ENCODE data around the gene TIGD3. TPM values are rescaled to one million over a fixed set of nuclear protein-coding genes. Genes with fewer than 3 reads are reported as not detected.

TIGD3 gene
- total and polyA plus RNA-seq, 2 of the 13 experiments (the other 11 are each of a cell fraction or from before 2014, with no cell fraction given), result 0.49 to 4.9 TPM

GRCh38 chr11:65305501-65306268 is 48.9 kb upstream of the TIGD3 start (continued):
- TF ChIP-seq TRAFD1 (CRISPR knock-in tag; IDR thresholded peaks at IDR 0.05; ENCODE audit: borderline replicate concordance), result no peak
- TF ChIP-seq, protein P1, sequence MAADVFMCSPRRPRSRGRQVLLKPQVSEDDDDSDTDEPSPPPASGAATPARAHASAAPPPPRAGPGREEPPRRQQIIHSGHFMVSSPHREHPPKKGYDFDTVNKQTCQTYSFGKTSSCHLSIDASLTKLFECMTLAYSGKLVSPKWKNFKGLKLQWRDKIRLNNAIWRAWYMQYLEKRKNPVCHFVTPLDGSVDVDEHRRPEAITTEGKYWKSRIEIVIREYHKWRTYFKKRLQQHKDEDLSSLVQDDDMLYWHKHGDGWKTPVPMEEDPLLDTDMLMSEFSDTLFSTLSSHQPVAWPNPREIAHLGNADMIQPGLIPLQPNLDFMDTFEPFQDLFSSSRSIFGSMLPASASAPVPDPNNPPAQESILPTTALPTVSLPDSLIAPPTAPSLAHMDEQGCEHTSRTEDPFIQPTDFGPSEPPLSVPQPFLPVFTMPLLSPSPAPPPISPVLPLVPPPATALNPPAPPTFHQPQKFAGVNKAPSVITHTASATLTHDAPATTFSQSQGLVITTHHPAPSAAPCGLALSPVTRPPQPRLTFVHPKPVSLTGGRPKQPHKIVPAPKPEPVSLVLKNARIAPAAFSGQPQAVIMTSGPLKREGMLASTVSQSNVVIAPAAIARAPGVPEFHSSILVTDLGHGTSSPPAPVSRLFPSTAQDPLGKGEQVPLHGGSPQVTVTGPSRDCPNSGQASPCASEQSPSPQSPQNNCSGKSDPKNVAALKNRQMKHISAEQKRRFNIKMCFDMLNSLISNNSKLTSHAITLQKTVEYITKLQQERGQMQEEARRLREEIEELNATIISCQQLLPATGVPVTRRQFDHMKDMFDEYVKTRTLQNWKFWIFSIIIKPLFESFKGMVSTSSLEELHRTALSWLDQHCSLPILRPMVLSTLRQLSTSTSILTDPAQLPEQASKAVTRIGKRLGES (CRISPR knock-in tag; IDR thresholded peaks at IDR 0.05; ENCODE audit: borderline replicate concordance), result no peak
- TF ChIP-seq MED8 (CRISPR knock-in tag; IDR thresholded peaks at IDR 0.05; ENCODE audit: insufficient replicate concordance), result no peak
- no peak for TF ChIP-seq SP4 (CRISPR knock-in tag; IDR thresholded peaks at IDR 0.05)
- no peak for TF ChIP-seq SKI (IDR thresholded peaks at IDR 0.05; ENCODE audit: partially characterized antibody)
- no peak for TF ChIP-seq SRF (IDR thresholded peaks at IDR 0.05; ENCODE audit: low read depth, low read length)
- TF ChIP-seq ZGPAT (CRISPR knock-in tag; IDR thresholded peaks at IDR 0.05), result peak; percentile 94
- no peak for TF ChIP-seq ZNF790 (CRISPR knock-in tag; IDR thresholded peaks at IDR 0.05; ENCODE audit: borderline replicate concordance)
- TF ChIP-seq MAF1 (CRISPR knock-in tag; IDR thresholded peaks at IDR 0.05; ENCODE audit: borderline replicate concordance), result no peak
- no peak for TF ChIP-seq ZBTB14 (CRISPR knock-in tag; IDR thresholded peaks at IDR 0.05)
- TF ChIP-seq PBX3 (CRISPR knock-in tag; IDR thresholded peaks at IDR 0.05; ENCODE audit: borderline replicate concordance), result no peak
- no peak; the same call in 1 of the 2 replicates for TF ChIP-seq ZNF7 (CRISPR knock-in tag; IDR thresholded peaks at IDR 0.05)
- TF ChIP-seq DR1 (CRISPR knock-in tag; IDR thresholded peaks at IDR 0.05), result no peak
- peak; percentile 71; the same call in 1 of the 2 replicates for TF ChIP-seq ZBTB7B (CRISPR knock-in tag; IDR thresholded peaks at IDR 0.05)
- TF ChIP-seq USF2 (IDR thresholded peaks at IDR 0.05; ENCODE audit: low read depth, low read length), result no peak
- no peak for TF ChIP-seq USF2 (CRISPR knock-in tag; IDR thresholded peaks at IDR 0.05; ENCODE audit: borderline replicate concordance)
- 0 out of 2 replicates have a peak, but pooled peaks have one; percentile 32 for TF ChIP-seq ZNF543 (CRISPR knock-in tag; IDR thresholded peaks at IDR 0.05)
- TF ChIP-seq ARNT2 (CRISPR knock-in tag; IDR thresholded peaks at IDR 0.05; ENCODE audit: low read depth), result no peak; the same call in 1 of the 2 replicates
